HG03439 (cell line): ENCODE data around the gene NXPH3.
"Not testable (repeated sequence)": the region's sequence is repeated elsewhere in the genome, so short reads cannot be mapped to it uniquely, and the experiment has no call there.

Experiments used
- ATAC-seq: cut with Tn5 transposase; IDR thresholded peaks from one replicate; pipeline ENCODE4 v1.9.1; 2021; ENCODE audit warnings: mild to moderate bottlenecking, moderate library complexity; ENCODE audit not compliant: unreplicated experiment

NXPH3 gene

GRCh38 chr17:49554694-49555494, 20.8 kb upstream of the NXPH3 start:
- ATAC-seq: no peak

GRCh38 chr17:49555495-49556222, 20.0 kb upstream of the NXPH3 start:
- ATAC-seq: no peak

- ATAC-seq: peak; percentile 61
These were observed 19.3 kb upstream of the NXPH3 start for GRCh38 chr17:49556223-49556943.

- no peak for ATAC-seq
These were observed 18.2 kb upstream of the NXPH3 start for GRCh38 chr17:49557312-49558024.

- ATAC-seq: no peak
These were observed 11.0 kb upstream of the NXPH3 start for GRCh38 chr17:49564638-49565037.

GRCh38 chr17:49565948-49566491, 9.7 kb upstream of the NXPH3 start:
- ATAC-seq: no peak

- no peak for ATAC-seq
These were observed 9.0 kb upstream of the NXPH3 start for GRCh38 chr17:49566668-49567071.

GRCh38 chr17:49567104-49567521, 8.6 kb upstream of the NXPH3 start:
- no peak for ATAC-seq

- ATAC-seq: peak; percentile 47
These were observed 7.6 kb upstream of the NXPH3 start for GRCh38 chr17:49567871-49568694.

- not testable (repeated sequence) for ATAC-seq
These were observed 7.0 kb upstream of the NXPH3 start for GRCh38 chr17:49568695-49569047.

- ATAC-seq: no peak
These were observed 5.0 kb upstream of the NXPH3 start for GRCh38 chr17:49570540-49571242.

- ATAC-seq: no peak
These were observed 4.4 kb upstream of the NXPH3 start for GRCh38 chr17:49571283-49571682.

GRCh38 chr17:49571764-49572163, 3.9 kb upstream of the NXPH3 start:
- no peak for ATAC-seq

- no peak for ATAC-seq
These were observed 3.4 kb upstream of the NXPH3 start for GRCh38 chr17:49572226-49572625.

- no peak for ATAC-seq
These were observed 2.8 kb upstream of the NXPH3 start for GRCh38 chr17:49572806-49573420.

- ATAC-seq: no peak
These were observed 2.0 kb upstream of the NXPH3 start for GRCh38 chr17:49573510-49574322.

GRCh38 chr17:49574323-49574781, 1.3 kb upstream of the NXPH3 start:
- ATAC-seq: no peak
